A673 (cell line): ENCODE measurements around the gene POLE3. TPM values are rescaled to one million over a fixed set of nuclear protein-coding genes. Genes with fewer than 3 reads are reported as not detected.

Experiments
- BruUV-seq: library from RNA; stranded (reverse); fragments of 400-500 nt; replicated peaks from 2 replicates; lab custom pipeline; 2021; lab: Mats Ljungman, UMichigan
- CTCF ChIA-PET: fragments of 300-600 bp; sonication (Branson Sonifier 250); formaldehyde crosslinking; loops from one replicate; lab custom pipeline; 2022; ENCODE audit warnings: antibody characterized with exemption; lab: Charles Lee
- POLR2A ChIA-PET: fragments of 300-600 bp; sonication (Branson Sonifier 250); formaldehyde crosslinking; loops from one replicate; lab custom pipeline; 2022; ENCODE audit warnings: antibody characterized with exemption; ENCODE audit not compliant: low non-redundant PET; lab: Charles Lee
- DNase-seq: peaks from one replicate; pipeline ENCODE4 v3.0.0-alpha.2; 2015; ENCODE audit warnings: low spot score
- H3K27ac ChIP-seq: fragments of 200-600 bp; sonication (generic); 2 replicates; pipeline ENCODE4 v1.5.1; 2016; ENCODE audit warnings: mixed run types, low read depth, mild to moderate bottlenecking, mixed read lengths, antibody characterized with exemption, low read length; ENCODE audit not compliant: poor library complexity, severe bottlenecking
- H3K27me3 ChIP-seq: fragments of 200-600 bp; sonication (generic); replicated peaks from 2 replicates; pipeline ENCODE4 v1.6.1; 2017; ENCODE audit warnings: mixed run types, low read depth, mild to moderate bottlenecking, mixed read lengths, antibody characterized with exemption, low read length; ENCODE audit not compliant: insufficient read depth, poor library complexity
- H3K36me3 ChIP-seq: fragments of 200-600 bp; sonication (generic); 2 replicates; pipeline ENCODE4 v1.6.1; 2016; ENCODE audit warnings: mixed run types, mild to moderate bottlenecking, mixed read lengths, antibody characterized with exemption, low read length; ENCODE audit not compliant: insufficient read depth, poor library complexity, severe bottlenecking
- H3K4me1 ChIP-seq: fragments of 200-600 bp; sonication (generic); 2 replicates; pipeline ENCODE4 v1.6.1; 2017; ENCODE audit warnings: mixed run types, mild to moderate bottlenecking, mixed read lengths, antibody characterized with exemption, low read length; ENCODE audit not compliant: insufficient read depth, poor library complexity, severe bottlenecking
- H3K4me3 ChIP-seq: fragments of 200-600 bp; sonication (generic); 2 replicates; pipeline ENCODE4 v1.5.1; 2016; ENCODE audit warnings: low read depth, mixed run types, mild to moderate bottlenecking, mixed read lengths, low read length; ENCODE audit not compliant: poor library complexity, severe bottlenecking
- H3K9me3 ChIP-seq: fragments of 200-600 bp; sonication (generic); 2 replicates; pipeline ENCODE4 v1.6.1; 2016; ENCODE audit warnings: mixed run types, low read depth, mild to moderate bottlenecking, mixed read lengths, antibody characterized with exemption, low read length; ENCODE audit not compliant: poor library complexity, severe bottlenecking
- EZH2 ChIP-seq: fragments of 200-600 bp; sonication (generic); IDR thresholded peaks from 2 replicates; pipeline ENCODE4 v1.6.1; 2017; ENCODE audit warnings: borderline replicate concordance, low read depth, mild to moderate bottlenecking, mixed read lengths, antibody characterized with exemption, low read length; ENCODE audit not compliant: poor library complexity, severe bottlenecking
- intact Hi-C: fragments of 100-400 bp; cut with micrococcal nuclease; formaldehyde crosslinking; loops from one replicate; pipeline ENCODE4 v1.10.0; 2022; ENCODE audit not compliant: unreplicated experiment
- total RNA-seq: library from RNA; stranded (reverse); gene quantifications from 2 replicates; pipeline ENCODE4 v1.2.3, GENCODE V29; 2021
- TF ChIP-seq, protein P1 (sequence below): fragments of 300-800, 200-600 bp; sonication (generic); conservative IDR thresholded peaks from 2 replicates; pipeline ENCODE4 v1.5.1; 2017; ENCODE audit warnings: low read depth, mild to moderate bottlenecking, antibody characterized with exemption, low read length, moderate library complexity, mixed read lengths

POLE3 gene
- total RNA-seq, 1 experiment from 2014 or later = 109 TPM

DNA sequence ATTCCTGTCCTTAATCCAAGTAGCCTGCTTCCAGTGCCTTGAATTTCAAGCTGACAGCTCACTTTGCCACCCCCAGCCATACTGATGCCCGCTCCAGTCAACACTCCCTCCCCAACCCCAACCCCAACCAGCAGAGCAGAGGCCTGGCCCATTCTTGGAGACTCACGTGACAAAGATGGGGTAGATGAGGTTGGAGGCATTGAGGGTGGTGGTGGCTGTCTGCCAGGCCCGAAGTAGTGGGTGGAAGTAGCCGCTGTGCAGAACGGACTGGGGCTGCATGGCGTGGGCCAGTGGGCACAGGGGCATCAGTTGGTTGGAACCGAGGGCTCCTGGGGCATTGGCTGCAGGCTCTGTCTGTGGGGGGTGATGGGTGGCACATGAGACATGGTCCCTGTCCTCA is 17.2 kb downstream of the POLE3 start:
- TF ChIP-seq, protein P1, sequence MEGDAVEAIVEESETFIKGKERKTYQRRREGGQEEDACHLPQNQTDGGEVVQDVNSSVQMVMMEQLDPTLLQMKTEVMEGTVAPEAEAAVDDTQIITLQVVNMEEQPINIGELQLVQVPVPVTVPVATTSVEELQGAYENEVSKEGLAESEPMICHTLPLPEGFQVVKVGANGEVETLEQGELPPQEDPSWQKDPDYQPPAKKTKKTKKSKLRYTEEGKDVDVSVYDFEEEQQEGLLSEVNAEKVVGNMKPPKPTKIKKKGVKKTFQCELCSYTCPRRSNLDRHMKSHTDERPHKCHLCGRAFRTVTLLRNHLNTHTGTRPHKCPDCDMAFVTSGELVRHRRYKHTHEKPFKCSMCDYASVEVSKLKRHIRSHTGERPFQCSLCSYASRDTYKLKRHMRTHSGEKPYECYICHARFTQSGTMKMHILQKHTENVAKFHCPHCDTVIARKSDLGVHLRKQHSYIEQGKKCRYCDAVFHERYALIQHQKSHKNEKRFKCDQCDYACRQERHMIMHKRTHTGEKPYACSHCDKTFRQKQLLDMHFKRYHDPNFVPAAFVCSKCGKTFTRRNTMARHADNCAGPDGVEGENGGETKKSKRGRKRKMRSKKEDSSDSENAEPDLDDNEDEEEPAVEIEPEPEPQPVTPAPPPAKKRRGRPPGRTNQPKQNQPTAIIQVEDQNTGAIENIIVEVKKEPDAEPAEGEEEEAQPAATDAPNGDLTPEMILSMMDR = no peak
- no peak for TF ChIP-seq EZH2
- no peak overlapping the region for H3K27ac ChIP-seq
- H3K4me3 ChIP-seq = no peak overlapping the region
- ChIA-PET POLR2A (no interaction called here), CTCF (no interaction called here)
- DNase-seq = no peak
- no peaks in the 10 kb centered on the region for H3K9me3 ChIP-seq
- H3K27me3 ChIP-seq = no peaks in the 10 kb centered on the region
- intact Hi-C loops = no loop called here
- BruUV-seq = no TSS peak
- H3K36me3 ChIP-seq = peaks cover 4% of the 10 kb centered on the region
- no peaks in the 10 kb centered on the region for H3K4me1 ChIP-seq

DNA sequence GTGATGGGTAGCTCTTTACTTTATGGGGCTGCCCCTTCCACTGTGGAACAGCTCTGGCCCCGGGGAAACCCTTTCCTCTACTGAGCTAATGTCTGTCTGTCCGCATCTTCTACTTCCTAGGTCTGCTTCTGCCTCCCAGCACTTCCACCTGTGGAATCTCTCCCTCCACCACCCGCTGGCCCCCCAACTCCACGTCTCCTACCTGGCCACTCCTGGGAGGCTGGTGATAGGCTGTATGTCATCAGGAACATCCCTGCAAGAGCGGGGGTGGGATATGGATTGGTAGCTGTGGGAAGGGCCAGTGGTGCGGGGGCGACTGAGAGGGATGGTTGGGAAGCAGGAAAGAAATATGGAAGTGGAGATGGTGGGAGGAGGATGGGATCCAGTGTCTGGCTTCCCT is 18.6 kb downstream of the POLE3 start:
- peaks cover 4% of the 10 kb centered on the region for H3K36me3 ChIP-seq
- ChIA-PET POLR2A (no interaction called here), CTCF (no interaction called here)
- no peak overlapping the region for H3K4me3 ChIP-seq
- DNase-seq = no peak
- no peaks in the 10 kb centered on the region for H3K4me1 ChIP-seq
- H3K9me3 ChIP-seq = no peaks in the 10 kb centered on the region
- no peak for TF ChIP-seq EZH2
- TF ChIP-seq, protein P1 = no peak
- intact Hi-C loops = no loop called here
- no TSS peak for BruUV-seq
- no peaks in the 10 kb centered on the region for H3K27me3 ChIP-seq
- H3K27ac ChIP-seq = no peak overlapping the region

DNA sequence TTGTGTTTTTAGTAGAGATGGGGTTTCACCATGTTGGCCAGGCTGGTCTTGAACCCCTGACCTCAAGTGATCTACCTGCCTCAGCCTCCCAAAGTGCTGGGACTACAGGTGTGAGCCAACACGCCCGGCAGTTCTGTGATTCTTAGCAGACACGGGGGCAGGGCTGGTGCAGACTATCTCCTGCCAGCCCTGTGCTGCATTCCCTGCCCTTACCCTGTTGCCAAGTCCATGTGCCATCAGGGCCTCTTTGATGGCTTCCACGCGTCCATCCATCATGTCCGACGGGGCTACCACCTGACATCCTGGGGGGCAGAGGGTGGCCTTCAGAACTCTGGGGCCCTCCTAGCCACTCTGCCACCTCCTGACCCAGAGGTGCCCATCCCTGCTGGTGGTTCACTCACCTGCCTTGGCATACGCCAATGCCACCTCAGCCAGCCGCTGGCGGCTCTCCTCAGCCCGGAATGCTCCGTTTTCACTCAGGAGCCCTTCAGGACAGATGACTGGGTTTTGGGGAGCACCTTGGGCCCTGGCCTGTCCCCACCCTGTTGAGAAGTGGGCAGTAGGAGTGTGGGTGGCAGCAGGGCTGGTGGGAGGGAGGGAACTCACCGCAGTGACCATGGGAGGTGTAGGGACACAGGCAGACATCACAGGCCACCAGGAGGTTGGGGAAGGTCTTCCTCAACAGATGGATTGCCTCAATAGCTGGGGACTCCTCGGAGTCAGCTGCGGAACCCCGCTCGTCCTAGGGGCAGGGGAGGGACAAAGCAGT is 20.1 kb downstream of the POLE3 start:
- H3K27me3 ChIP-seq = no peaks in the 10 kb centered on the region
- TF ChIP-seq EZH2 = no peak
- TF ChIP-seq, protein P1 = no peak
- BruUV-seq = no TSS peak
- intact Hi-C loops = no loop called here
- peaks cover 4% of the 10 kb centered on the region for H3K36me3 ChIP-seq
- ChIA-PET POLR2A (no interaction called here), CTCF (no interaction called here)
- H3K9me3 ChIP-seq = no peaks in the 10 kb centered on the region
- H3K4me1 ChIP-seq = no peaks in the 10 kb centered on the region
- H3K4me3 ChIP-seq = no peak overlapping the region
- no peak overlapping the region for H3K27ac ChIP-seq
- DNase-seq = no peak
